ENCODE results near the gene THUMPD3.

Gene THUMPD3

GRCh38 chr3:9388562-9389272, 25.9 kb downstream of the THUMPD3 start:
- Histone ChIP-seq H3K9me3 (ENCODE audit: control insufficient read depth, low read length) (no peaks in the 10 kb centered on the region), H3K9ac (ENCODE audit: low read length) (no peak overlapping the region), H3K4me1 (ENCODE audit: control insufficient read depth, insufficient read depth, low read length) (peaks cover 42% of the 10 kb centered on the region), H3K36me3 (ENCODE audit: control insufficient read depth, insufficient read depth, low read length, severe bottlenecking) (peaks cover 97% of the 10 kb centered on the region), H3K4me3 (ENCODE audit: low read length) (no peak overlapping the region), H3K27me3 (replicated peaks; ENCODE audit: control insufficient read depth, insufficient read depth, low read length) (no peaks in the 10 kb centered on the region)
- no peak for DNase-seq (ENCODE audit: low read depth)

GRCh38 chr3:9390265-9390888, 27.5 kb downstream of the THUMPD3 start:
- H3K4me1 ChIP-seq (ENCODE audit: control insufficient read depth, insufficient read depth, low read length) = peaks cover 42% of the 10 kb centered on the region
- H3K36me3 ChIP-seq (ENCODE audit: control insufficient read depth, insufficient read depth, low read length, severe bottlenecking) = peaks cover 92% of the 10 kb centered on the region
- DNase-seq (ENCODE audit: low read depth) = no peak
- H3K27me3 ChIP-seq (replicated peaks; ENCODE audit: control insufficient read depth, insufficient read depth, low read length) = no peaks in the 10 kb centered on the region
- H3K9me3 ChIP-seq (ENCODE audit: control insufficient read depth, low read length) = no peaks in the 10 kb centered on the region
- no peak overlapping the region for H3K4me3 ChIP-seq (ENCODE audit: low read length)
- no peak overlapping the region for H3K9ac ChIP-seq (ENCODE audit: low read length)

DNA sequence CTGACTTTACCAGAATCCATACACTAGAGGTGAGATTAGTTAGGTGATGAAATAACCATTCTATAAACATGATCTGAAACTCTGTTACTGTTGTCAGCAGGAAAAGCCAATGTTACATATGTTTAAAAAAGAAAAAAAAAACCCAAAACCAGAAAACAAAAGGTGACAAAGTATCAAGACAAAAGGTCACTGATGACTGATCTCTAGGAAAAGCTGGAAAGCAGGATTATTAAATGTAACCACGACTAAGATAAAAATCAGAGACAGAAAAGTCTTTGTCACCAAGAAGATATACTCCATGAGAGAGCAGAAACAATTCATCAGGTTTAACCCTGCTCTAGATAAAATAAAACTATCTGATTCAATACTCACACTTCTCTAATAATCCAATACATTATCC, 29.2 kb downstream of the THUMPD3 start:
- H3K36me3 ChIP-seq (ENCODE audit: control insufficient read depth, insufficient read depth, low read length, severe bottlenecking) = peaks cover 77% of the 10 kb centered on the region

DNA sequence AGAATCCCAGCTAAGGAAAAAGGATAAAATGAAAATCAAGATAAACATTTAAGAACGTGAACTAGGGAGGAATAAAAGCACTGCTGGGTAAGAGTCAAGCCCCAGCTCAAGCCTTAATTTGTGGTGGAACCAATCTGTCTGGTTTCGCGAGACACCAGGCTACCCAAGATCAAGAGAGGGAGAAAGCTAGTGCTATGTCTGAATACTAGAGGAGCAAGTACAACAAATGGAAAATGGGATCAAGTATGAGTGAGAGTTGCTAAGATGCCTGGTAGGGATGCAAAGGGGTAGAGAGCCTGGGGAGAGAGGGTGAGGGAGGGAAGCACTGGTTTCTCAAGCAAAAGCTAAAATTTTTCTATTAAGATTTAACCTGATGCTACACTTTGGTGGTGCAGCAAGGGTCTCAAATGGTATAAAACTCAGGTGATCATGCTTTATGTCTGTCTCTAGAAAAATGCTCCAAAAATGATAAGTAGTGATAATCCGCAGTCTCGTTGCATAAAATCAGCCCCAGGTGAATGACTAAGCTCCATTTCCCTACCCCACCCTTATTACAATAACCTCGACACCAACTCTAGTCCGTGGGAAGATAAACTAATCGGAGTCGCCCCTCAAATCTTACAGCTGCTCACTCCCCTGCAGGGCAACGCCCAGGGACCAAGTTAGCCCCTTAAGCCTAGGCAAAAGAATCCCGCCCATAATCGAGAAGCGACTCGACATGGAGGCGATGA, 32.9 kb downstream of the THUMPD3 start:
- H3K4me1 ChIP-seq (ENCODE audit: control insufficient read depth, insufficient read depth, low read length) = peaks cover 59% of the 10 kb centered on the region
- H3K27me3 ChIP-seq (replicated peaks; ENCODE audit: control insufficient read depth, insufficient read depth, low read length) = no peaks in the 10 kb centered on the region
- H3K9ac ChIP-seq (ENCODE audit: low read length) = peak overlapping the region; percentile 92
- peaks cover 40% of the 10 kb centered on the region for H3K36me3 ChIP-seq (ENCODE audit: control insufficient read depth, insufficient read depth, low read length, severe bottlenecking)
- H3K4me3 ChIP-seq (ENCODE audit: low read length) = peak overlapping the region; percentile 89
- H3K9me3 ChIP-seq (ENCODE audit: control insufficient read depth, low read length) = no peaks in the 10 kb centered on the region
- peak; percentile 37 for DNase-seq (ENCODE audit: low read depth)

More for the DNA sequence above, 29.2 kb downstream of the THUMPD3 start:
- Histone ChIP-seq H3K9ac (ENCODE audit: low read length) (peak overlapping the region; percentile 36), H3K9me3 (ENCODE audit: control insufficient read depth, low read length) (no peaks in the 10 kb centered on the region), H3K27me3 (replicated peaks; ENCODE audit: control insufficient read depth, insufficient read depth, low read length) (no peaks in the 10 kb centered on the region), H3K4me3 (ENCODE audit: low read length) (no peak overlapping the region), H3K4me1 (ENCODE audit: control insufficient read depth, insufficient read depth, low read length) (peaks cover 47% of the 10 kb centered on the region)
- no peak for DNase-seq (ENCODE audit: low read depth)

DNA sequence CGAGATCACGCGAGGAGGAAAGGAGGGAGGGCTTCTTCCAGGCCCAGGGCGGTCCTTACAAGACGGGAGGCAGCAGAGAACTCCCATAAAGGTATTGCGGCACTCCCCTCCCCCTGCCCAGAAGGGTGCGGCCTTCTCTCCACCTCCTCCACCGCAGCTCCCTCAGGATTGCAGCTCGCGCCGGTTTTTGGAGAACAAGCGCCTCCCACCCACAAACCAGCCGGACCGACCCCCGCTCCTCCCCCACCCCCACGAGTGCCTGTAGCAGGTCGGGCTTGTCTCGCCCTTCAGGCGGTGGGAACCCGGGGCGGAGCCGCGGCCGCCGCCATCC, 33.4 kb downstream of the THUMPD3 start:
- peak overlapping the region; percentile 89 for H3K4me3 ChIP-seq (ENCODE audit: low read length)
- no peaks in the 10 kb centered on the region for H3K27me3 ChIP-seq (replicated peaks; ENCODE audit: control insufficient read depth, insufficient read depth, low read length)
- peaks cover 35% of the 10 kb centered on the region for H3K36me3 ChIP-seq (ENCODE audit: control insufficient read depth, insufficient read depth, low read length, severe bottlenecking)
- peak; percentile 96 for DNase-seq (ENCODE audit: low read depth)
- H3K9me3 ChIP-seq (ENCODE audit: control insufficient read depth, low read length) = no peaks in the 10 kb centered on the region
- peaks cover 59% of the 10 kb centered on the region for H3K4me1 ChIP-seq (ENCODE audit: control insufficient read depth, insufficient read depth, low read length)
- peak overlapping the region; percentile 92 for H3K9ac ChIP-seq (ENCODE audit: low read length)

DNA sequence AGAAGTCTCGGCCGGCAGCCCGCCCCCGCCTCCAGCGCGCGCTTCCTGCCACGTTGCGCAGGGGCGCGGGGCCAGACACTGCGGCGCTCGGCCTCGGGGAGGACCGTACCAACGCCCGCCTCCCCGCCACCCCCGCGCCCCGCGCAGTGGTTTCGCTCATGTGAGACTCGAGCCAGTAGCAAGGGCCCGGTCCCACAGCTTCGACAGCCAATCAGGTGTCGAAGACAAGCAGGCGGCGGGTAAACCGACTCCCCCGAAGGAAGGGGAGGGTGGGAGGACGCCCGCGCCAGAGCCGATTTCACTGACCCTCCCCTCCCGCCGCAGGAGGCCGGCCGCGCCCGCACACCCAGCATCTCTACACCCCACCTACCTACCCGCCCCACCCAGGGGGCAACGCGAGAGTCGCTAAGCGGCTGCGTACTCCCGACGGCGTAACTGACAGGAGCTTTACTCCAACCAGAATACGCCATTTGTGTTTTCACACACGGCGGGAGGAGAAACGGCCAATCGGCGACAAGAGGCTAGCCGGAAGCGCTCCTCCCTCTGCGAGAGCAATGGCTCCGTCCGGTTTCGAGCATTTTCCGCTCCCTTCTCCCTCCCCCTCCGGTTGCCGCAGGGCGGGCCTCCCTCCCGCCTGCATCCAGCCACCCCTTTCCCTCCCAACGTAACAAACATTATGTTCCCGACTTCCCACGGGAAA, 33.9 kb downstream of the THUMPD3 start:
- H3K27me3 ChIP-seq (replicated peaks; ENCODE audit: control insufficient read depth, insufficient read depth, low read length) = no peaks in the 10 kb centered on the region
- peak overlapping the region; percentile 92 for H3K9ac ChIP-seq (ENCODE audit: low read length)
- peak overlapping the region; percentile 89 for H3K4me3 ChIP-seq (ENCODE audit: low read length)
- H3K4me1 ChIP-seq (ENCODE audit: control insufficient read depth, insufficient read depth, low read length) = peaks cover 59% of the 10 kb centered on the region
- H3K36me3 ChIP-seq (ENCODE audit: control insufficient read depth, insufficient read depth, low read length, severe bottlenecking) = peaks cover 30% of the 10 kb centered on the region
- peak; percentile 99 for DNase-seq (ENCODE audit: low read depth)
- H3K9me3 ChIP-seq (ENCODE audit: control insufficient read depth, low read length) = no peaks in the 10 kb centered on the region

DNA sequence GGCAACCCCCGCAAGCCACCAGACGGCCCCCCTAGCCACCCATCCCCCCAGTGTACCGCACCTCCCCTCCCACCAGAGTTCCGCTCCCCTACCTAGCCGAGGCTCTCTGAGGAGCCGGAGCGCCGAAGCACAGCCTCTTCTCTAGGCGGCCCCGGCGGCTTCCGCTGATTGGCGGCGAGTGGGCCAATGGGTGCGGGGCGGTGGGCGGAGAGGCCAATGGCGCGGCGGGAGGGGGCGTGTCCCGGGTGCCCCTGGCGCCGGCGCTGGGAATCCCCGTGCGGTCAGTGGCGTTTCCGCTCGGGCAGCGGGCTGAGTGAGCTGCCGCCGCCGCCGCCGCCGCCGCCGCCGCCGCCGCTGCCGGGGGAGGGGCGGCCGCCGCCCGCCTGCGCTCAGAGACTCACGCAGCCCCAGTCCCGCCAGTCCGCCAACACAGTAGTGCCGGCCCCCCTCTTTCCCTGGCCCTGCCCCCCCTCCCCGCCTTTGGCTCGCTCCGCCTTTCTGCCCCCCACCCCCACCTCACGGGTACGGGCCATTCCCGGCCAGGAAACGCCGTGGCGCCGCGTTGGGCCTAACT, 34.6 kb downstream of the THUMPD3 start, which contains the start of gene SETD5:
SETD5 (plus strand) TSS at position 284 of the 574 bp plus-strand sequence. CDS start 31,324 bp downstream, outside the sequence.
- H3K27me3 ChIP-seq (replicated peaks; ENCODE audit: control insufficient read depth, insufficient read depth, low read length) = no peaks in the 10 kb centered on the region
- peaks cover 23% of the 10 kb centered on the region for H3K36me3 ChIP-seq (ENCODE audit: control insufficient read depth, insufficient read depth, low read length, severe bottlenecking)
- H3K4me3 ChIP-seq (ENCODE audit: low read length) = peak within 1 kb of the TSS; percentile 96
- peak; percentile 99 for DNase-seq (ENCODE audit: low read depth)
- H3K4me1 ChIP-seq (ENCODE audit: control insufficient read depth, insufficient read depth, low read length) = peaks cover 59% of the 10 kb centered on the region
- no peaks in the 10 kb centered on the region for H3K9me3 ChIP-seq (ENCODE audit: control insufficient read depth, low read length)
- H3K9ac ChIP-seq (ENCODE audit: low read length) = peak within 1 kb of the TSS; percentile 100

GRCh38 chr3:9397906-9398699, 35.2 kb downstream of the THUMPD3 start:
- peak; percentile 58 for DNase-seq (ENCODE audit: low read depth)
- Histone ChIP-seq H3K4me3 (ENCODE audit: low read length) (peak overlapping the region; percentile 96), H3K4me1 (ENCODE audit: control insufficient read depth, insufficient read depth, low read length) (peaks cover 60% of the 10 kb centered on the region), H3K36me3 (ENCODE audit: control insufficient read depth, insufficient read depth, low read length, severe bottlenecking) (peaks cover 17% of the 10 kb centered on the region), H3K9ac (ENCODE audit: low read length) (peak overlapping the region; percentile 100), H3K9me3 (ENCODE audit: control insufficient read depth, low read length) (no peaks in the 10 kb centered on the region), H3K27me3 (replicated peaks; ENCODE audit: control insufficient read depth, insufficient read depth, low read length) (no peaks in the 10 kb centered on the region)

DNA sequence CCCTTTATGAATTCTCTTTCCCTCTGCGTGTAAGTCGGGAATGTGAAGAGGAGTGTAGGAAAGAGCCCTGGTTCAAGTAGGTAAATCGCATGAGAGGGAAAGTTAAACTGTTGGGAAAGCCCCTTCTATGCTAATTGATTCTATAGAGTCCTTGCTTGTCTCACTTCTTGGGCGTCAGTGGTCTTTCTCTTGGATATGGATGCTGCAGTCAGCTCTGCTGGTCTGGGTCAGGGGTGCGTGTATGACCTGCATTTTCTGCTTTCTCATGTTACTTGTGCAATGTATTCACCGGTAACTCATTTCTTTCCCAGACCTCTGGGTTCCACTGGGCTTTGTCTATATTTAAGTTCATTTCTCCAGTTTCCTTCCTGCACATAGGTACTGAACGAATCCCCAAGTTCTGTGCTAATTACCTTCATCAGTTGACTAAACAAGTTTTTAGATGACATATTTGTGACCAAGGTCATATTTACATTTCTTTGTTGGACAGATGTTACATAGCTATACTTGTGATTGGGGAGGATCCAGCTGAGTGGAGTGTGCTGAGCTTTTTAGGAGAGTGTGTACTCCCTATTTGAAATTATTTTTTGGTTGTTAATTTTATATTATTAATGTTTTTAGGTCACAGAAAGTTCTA, 36.0 kb downstream of the THUMPD3 start:
- Histone ChIP-seq H3K27me3 (replicated peaks; ENCODE audit: control insufficient read depth, insufficient read depth, low read length) (no peaks in the 10 kb centered on the region), H3K4me1 (ENCODE audit: control insufficient read depth, insufficient read depth, low read length) (peaks cover 65% of the 10 kb centered on the region), H3K9me3 (ENCODE audit: control insufficient read depth, low read length) (no peaks in the 10 kb centered on the region), H3K9ac (ENCODE audit: low read length) (peak overlapping the region; percentile 100), H3K36me3 (ENCODE audit: control insufficient read depth, insufficient read depth, low read length, severe bottlenecking) (peaks cover 9% of the 10 kb centered on the region), H3K4me3 (ENCODE audit: low read length) (peak overlapping the region; percentile 96)
- peak; percentile 73 for DNase-seq (ENCODE audit: low read depth)

GRCh38 chr3:9399337-9399703, 36.5 kb downstream of the THUMPD3 start:
- peaks cover 65% of the 10 kb centered on the region for H3K4me1 ChIP-seq (ENCODE audit: control insufficient read depth, insufficient read depth, low read length)
- peak; percentile 66 for DNase-seq (ENCODE audit: low read depth)

More at GRCh38 chr3:9399337-9399703, 36.5 kb downstream of the THUMPD3 start:
- Histone ChIP-seq H3K36me3 (ENCODE audit: control insufficient read depth, insufficient read depth, low read length, severe bottlenecking) (peaks cover 4% of the 10 kb centered on the region), H3K9me3 (ENCODE audit: control insufficient read depth, low read length) (no peaks in the 10 kb centered on the region), H3K4me3 (ENCODE audit: low read length) (peak overlapping the region; percentile 96), H3K9ac (ENCODE audit: low read length) (peak overlapping the region; percentile 100), H3K27me3 (replicated peaks; ENCODE audit: control insufficient read depth, insufficient read depth, low read length) (no peaks in the 10 kb centered on the region)
